Measurements from ENCODE around the gene SEC61B. TPM values are rescaled to one million over a fixed set of nuclear protein-coding genes. Genes with fewer than 3 reads are reported as not detected.
A peak's percentile ranks its signal among the peaks of the same experiment; 100 is the strongest.
"Not testable (repeated sequence)": the region's sequence is repeated elsewhere in the genome, so short reads cannot be mapped to it uniquely, and the experiment has no call there.

Gene SEC61B
- total and polyA plus RNA-seq, 9 of the 15 experiments (the other 6 are each of a cell fraction or from before 2014, with no cell fraction given), result 57.8 to 262 (median 172) TPM

DNA sequence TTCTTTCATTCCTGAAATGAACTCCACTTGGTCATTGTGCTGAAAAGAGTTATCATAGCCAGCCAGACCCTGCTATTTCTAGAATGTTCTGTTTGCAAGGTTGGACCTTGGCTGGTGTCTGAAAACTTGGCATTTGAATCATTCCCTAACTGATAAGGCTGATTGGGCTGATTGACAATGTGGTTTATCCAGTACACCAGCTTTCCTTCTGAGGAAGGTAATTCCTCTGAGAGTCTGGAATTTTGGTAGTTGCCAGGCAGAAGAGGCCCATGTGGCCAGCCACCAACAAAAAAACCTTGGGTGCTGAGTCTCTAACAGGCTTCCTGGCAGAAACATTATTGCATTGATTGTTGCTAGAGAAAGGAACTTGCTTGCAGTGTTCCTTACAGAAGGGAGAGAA, 15.3 kb downstream of the SEC61B start (continued):
- TF ChIP-seq, protein P1, sequence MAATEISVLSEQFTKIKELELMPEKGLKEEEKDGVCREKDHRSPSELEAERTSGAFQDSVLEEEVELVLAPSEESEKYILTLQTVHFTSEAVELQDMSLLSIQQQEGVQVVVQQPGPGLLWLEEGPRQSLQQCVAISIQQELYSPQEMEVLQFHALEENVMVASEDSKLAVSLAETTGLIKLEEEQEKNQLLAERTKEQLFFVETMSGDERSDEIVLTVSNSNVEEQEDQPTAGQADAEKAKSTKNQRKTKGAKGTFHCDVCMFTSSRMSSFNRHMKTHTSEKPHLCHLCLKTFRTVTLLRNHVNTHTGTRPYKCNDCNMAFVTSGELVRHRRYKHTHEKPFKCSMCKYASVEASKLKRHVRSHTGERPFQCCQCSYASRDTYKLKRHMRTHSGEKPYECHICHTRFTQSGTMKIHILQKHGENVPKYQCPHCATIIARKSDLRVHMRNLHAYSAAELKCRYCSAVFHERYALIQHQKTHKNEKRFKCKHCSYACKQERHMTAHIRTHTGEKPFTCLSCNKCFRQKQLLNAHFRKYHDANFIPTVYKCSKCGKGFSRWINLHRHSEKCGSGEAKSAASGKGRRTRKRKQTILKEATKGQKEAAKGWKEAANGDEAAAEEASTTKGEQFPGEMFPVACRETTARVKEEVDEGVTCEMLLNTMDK (IDR thresholded peaks at IDR 0.05; ENCODE audit: borderline replicate concordance, insufficient read depth, low read depth, low read length, poor library complexity, severe bottlenecking), result no peak
- TF ChIP-seq ZBED1 (IDR thresholded peaks at IDR 0.05), result no peak
- TF ChIP-seq SMAD1 (IDR thresholded peaks at IDR 0.05; ENCODE audit: low read depth, low read length, partially characterized antibody), result no peak
- TF ChIP-seq ZNF12 (CRISPR knock-in tag; IDR thresholded peaks at IDR 0.05), result no peak
- TF ChIP-seq RCOR1 (IDR thresholded peaks at IDR 0.05; ENCODE audit: borderline replicate concordance in 1 of 2, low read depth in 2 of 2, low read length in 2 of 2), result no peak

DNA sequence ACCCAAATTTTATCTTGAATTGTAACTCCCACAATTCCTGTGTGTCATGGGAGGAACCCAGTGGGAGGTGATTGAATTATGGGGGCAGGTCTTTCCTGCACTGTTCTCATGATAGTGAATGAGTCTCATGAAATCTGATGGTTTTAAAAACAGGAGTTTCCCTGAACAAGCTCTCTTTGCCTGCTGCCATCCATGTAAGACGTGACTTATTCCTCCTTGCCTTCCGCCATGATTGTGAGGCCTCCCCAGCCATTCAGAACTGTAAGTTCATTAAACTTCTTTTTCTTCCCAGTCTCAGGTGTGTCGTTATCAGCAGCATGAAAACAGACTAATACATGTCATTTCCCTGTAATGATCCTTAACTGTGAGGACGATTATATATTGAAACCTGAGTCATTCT, 15.8 kb downstream of the SEC61B start:
- H3K4me3 ChIP-seq; H3K27me3 ChIP-seq (ENCODE audit: control insufficient read depth in 2 of 2, insufficient read depth in 2 of 2, low read length in 2 of 2); H4K20me1 ChIP-seq (replicated peaks; ENCODE audit: control insufficient read depth, insufficient read depth, low read length); H3K9me3 ChIP-seq (replicated peaks; ENCODE audit: control insufficient read depth, insufficient read depth, low read depth, low read length); intact Hi-C loops (cut with micrococcal nuclease); POLR2A ChIA-PET; H2AFZ ChIP-seq (ENCODE audit: low read depth, low read length); FAIRE-seq; ATAC-seq; in situ Hi-C loops (cut with MboI); H3K79me2 ChIP-seq (ENCODE audit: control insufficient read depth, insufficient read depth, low read length); H3K4me2 ChIP-seq (ENCODE audit: insufficient read depth, low read length); DNase-seq (ENCODE audit: extremely low read depth in 1 of 4, low spot score in 3 of 4); H3K9me1 ChIP-seq (ENCODE audit: control insufficient read depth, insufficient read depth, low read length); BruUV-seq (replicated peaks); H3K4me1 ChIP-seq (replicated peaks in 1 of 2; ENCODE audit: control insufficient read depth in 2 of 2, insufficient read depth in 2 of 2, low read length in 2 of 2); H3K36me3 ChIP-seq (ENCODE audit: control insufficient read depth, insufficient read depth, low read length); CTCF ChIA-PET (ENCODE audit: low intra/inter-chr PET ratio); H3K9ac ChIP-seq (ENCODE audit: insufficient read depth in 1 of 2, low read depth in 2 of 2, low read length in 2 of 2); H3K27ac ChIP-seq (ENCODE audit: extremely low read depth, low read depth, low read length): not testable (repeated sequence)
- 41% methylated on average over 4 of the region's 4 CpGs for WGBS (ENCODE audit: insufficient coverage, low coverage, missing lambda C conversion rate)
- TF ChIP-seq, protein P2, sequence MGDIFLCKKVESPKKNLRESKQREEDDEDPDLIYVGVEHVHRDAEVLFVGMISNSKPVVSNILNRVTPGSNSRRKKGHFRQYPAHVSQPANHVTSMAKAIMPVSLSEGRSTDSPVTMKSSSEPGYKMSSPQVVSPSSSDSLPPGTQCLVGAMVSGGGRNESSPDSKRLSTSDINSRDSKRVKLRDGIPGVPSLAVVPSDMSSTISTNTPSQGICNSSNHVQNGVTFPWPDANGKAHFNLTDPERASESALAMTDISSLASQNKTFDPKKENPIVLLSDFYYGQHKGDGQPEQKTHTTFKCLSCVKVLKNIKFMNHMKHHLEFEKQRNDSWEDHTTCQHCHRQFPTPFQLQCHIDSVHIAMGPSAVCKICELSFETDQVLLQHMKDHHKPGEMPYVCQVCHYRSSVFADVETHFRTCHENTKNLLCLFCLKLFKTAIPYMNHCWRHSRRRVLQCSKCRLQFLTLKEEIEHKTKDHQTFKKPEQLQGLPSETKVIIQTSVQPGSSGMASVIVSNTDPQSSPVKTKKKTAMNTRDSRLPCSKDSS (IDR thresholded peaks at IDR 0.05; ENCODE audit: low read depth, partially characterized antibody), result peak; percentile 35
- TF ChIP-seq ZNF431 (CRISPR knock-in tag; IDR thresholded peaks at IDR 0.05), result peak; percentile 91
